Lower lobe of right lung (tissue), 2 donors: Measurements from ENCODE around the gene UTP14A. TPM values are rescaled to one million over a fixed set of nuclear protein-coding genes. Genes with fewer than 3 reads are reported as not detected.
"Not testable (repeated sequence)": the region's sequence is repeated elsewhere in the genome, so short reads cannot be mapped to it uniquely, and the experiment has no call there.

Source experiments
- ATAC-seq, 2 donors: fragments of 200-7000 bp; cut with Tn5 transposase; one replicate each; pipeline ENCODE4 v1.9.1; 2020 to 2022; ENCODE audit warnings: mild to moderate bottlenecking in 2 of 2, moderate library complexity in 2 of 2
- DNase-seq: peaks from one replicate; pipeline ENCODE4 v3.0.0-alpha.2; 2020
- H3K27ac ChIP-seq: fragments of 200-600 bp; one replicate; pipeline ENCODE4 v1.8.0; 2022
- H3K27me3 ChIP-seq: fragments of 200-600 bp; one replicate; pipeline ENCODE4 v1.8.0; 2022; ENCODE audit warnings: low read depth
- H3K36me3 ChIP-seq: fragments of 200-600 bp; one replicate; pipeline ENCODE4 v1.8.0; 2022; ENCODE audit warnings: mild to moderate bottlenecking
- H3K4me1 ChIP-seq: fragments of 200-600 bp; one replicate; pipeline ENCODE4 v1.8.0; 2022
- H3K4me3 ChIP-seq: fragments of 200-600 bp; one replicate; pipeline ENCODE4 v1.8.0; 2022; ENCODE audit warnings: mild to moderate bottlenecking
- H3K9me3 ChIP-seq: fragments of 200-600 bp; one replicate; pipeline ENCODE4 v1.8.0; 2022
- CTCF ChIP-seq: fragments of 200-600 bp; IDR thresholded peaks from one replicate; pipeline ENCODE4 v1.8.0; 2022; ENCODE audit warnings: antibody characterized with exemption, mild to moderate bottlenecking
- intact Hi-C: fragments of 100-400 bp; cut with DNase I; formaldehyde crosslinking; loops from one replicate; pipeline ENCODE4 v1.11.0; 2022
- long read RNA-seq: library from polyadenylated mRNA; unstranded; transcript quantifications from one replicate; pipeline ENCODE4 v2.0.0, GENCODE V29; 2021
- total RNA-seq: library from RNA; stranded (reverse); fragmentation: NEBNext Ultra II Directional; extraction: Animal tissue kit (Norgen Biotek cat#: 25700); gene quantifications from one replicate; pipeline ENCODE4 v1.2.1, GENCODE V29; 2021
- donor health status: DM: no; HTN: yes; CAD: no; lungs with severe emphysema.

Gene UTP14A
- total RNA-seq, result 15.0 TPM
- long read RNA-seq, transcript UTP14A-201 (15 exons, 2,488 nt), result major isoform, 33 of 40 reads
- long read RNA-seq, partial matches to known transcripts, result 3 of 40 reads
- long read RNA-seq, other reads (novel, unspliced or antisense), result 4 of 40 reads

GRCh38 chrX:129905787-129906580, at the start of gene UTP14A:
Gene UTP14A (plus strand): TSS chrX:129906164. CDS start chrX:129906211, 47 bp downstream.
- intact Hi-C loops, result no loop called here
- Histone ChIP-seq H3K4me3 (peak within 1 kb of the TSS; percentile 74), H3K27me3 (no peaks in the 10 kb centered on the region), H3K27ac (peak within 1 kb of the TSS; percentile 78), H3K4me1 (peaks cover 6% of the 10 kb centered on the region), H3K9me3 (no peaks in the 10 kb centered on the region), H3K36me3 (peaks cover 21% of the 10 kb centered on the region)
- peak; percentile 91 for DNase-seq
- no peak for TF ChIP-seq CTCF
- peak; percentile 98 for ATAC-seq

GRCh38 chrX:129859134-129859533, 46.8 kb upstream of the UTP14A start:
- H3K27me3 ChIP-seq, H3K4me3 ChIP-seq, ATAC-seq, DNase-seq, H3K9me3 ChIP-seq, H3K36me3 ChIP-seq, H3K27ac ChIP-seq, H3K4me1 ChIP-seq, intact Hi-C loops: not testable (repeated sequence)

GRCh38 chrX:129866321-129866720, 39.6 kb upstream of the UTP14A start:
- ATAC-seq, H3K36me3 ChIP-seq, H3K4me1 ChIP-seq, H3K27me3 ChIP-seq, DNase-seq, H3K9me3 ChIP-seq, H3K4me3 ChIP-seq, intact Hi-C loops, H3K27ac ChIP-seq: not testable (repeated sequence)

GRCh38 chrX:129872524-129872923, 33.4 kb upstream of the UTP14A start:
- ATAC-seq (no peak), DNase-seq (no peak)
- H3K36me3 ChIP-seq, result no peaks in the 10 kb centered on the region
- intact Hi-C loops, result no loop called here
- no peak overlapping the region for H3K4me3 ChIP-seq
- H3K27ac ChIP-seq, result no peak overlapping the region
- no peaks in the 10 kb centered on the region for H3K9me3 ChIP-seq
- TF ChIP-seq CTCF, result no peak
- no peaks in the 10 kb centered on the region for H3K4me1 ChIP-seq
- H3K27me3 ChIP-seq, result no peaks in the 10 kb centered on the region

GRCh38 chrX:129875669-129876068, 30.3 kb upstream of the UTP14A start:
- Histone ChIP-seq H3K4me3 (no peak overlapping the region), H3K27me3 (no peaks in the 10 kb centered on the region), H3K27ac (no peak overlapping the region), H3K4me1 (no peaks in the 10 kb centered on the region), H3K9me3 (no peaks in the 10 kb centered on the region), H3K36me3 (no peaks in the 10 kb centered on the region)
- intact Hi-C loops, result no loop called here
- no peak for DNase-seq
- ATAC-seq, result no peak
- TF ChIP-seq CTCF, result no peak

GRCh38 chrX:129876771-129877305, 29.1 kb upstream of the UTP14A start:
- peak; percentile 71 to 81 for ATAC-seq
- no peak for TF ChIP-seq CTCF
- no peaks in the 10 kb centered on the region for H3K27me3 ChIP-seq
- H3K4me1 ChIP-seq, result no peaks in the 10 kb centered on the region
- intact Hi-C loops, result no loop called here
- H3K36me3 ChIP-seq, result no peaks in the 10 kb centered on the region
- H3K27ac ChIP-seq, result no peak overlapping the region
- no peak overlapping the region for H3K4me3 ChIP-seq
- no peaks in the 10 kb centered on the region for H3K9me3 ChIP-seq
- no peak for DNase-seq
